Epithelial cell of proximal tubule (primary cell): Measurements from ENCODE around the gene LRRC4C. TPM values are rescaled to one million over a fixed set of nuclear protein-coding genes. Genes with fewer than 3 reads are reported as not detected.

ENCODE experiments used
- DNase-seq: peaks from one replicate; pipeline ENCODE4 v3.0.0-alpha.2; 2011; ENCODE audit warnings: low read depth
- H3K4me3 ChIP-seq: 2 replicates; pipeline ENCODE4 v1.5.1; 2011; ENCODE audit warnings: low read depth, mild to moderate bottlenecking, low read length
- CTCF ChIP-seq: conservative IDR thresholded peaks from 2 replicates; pipeline ENCODE4 v1.5.1; 2012; ENCODE audit warnings: low read depth, mild to moderate bottlenecking, low read length
- total RNA-seq: library from RNA; depleted of rRNA; stranded (reverse); fragments of >200 nt; gene quantifications from 2 replicates; pipeline ENCODE4 v1.2.3, GENCODE V29; 2015

LRRC4C gene
- total RNA-seq, 1 donor from 2014 or later: 0.12 TPM

GRCh38 chr11:40384991-40385390, 1074.5 kb downstream of the LRRC4C start:
- TF ChIP-seq CTCF: no peak

GRCh38 chr11:40381481-40381880, 1078.0 kb downstream of the LRRC4C start:
- no peak overlapping the region for H3K4me3 ChIP-seq
- TF ChIP-seq CTCF: no peak
- DNase-seq: no peak

More at GRCh38 chr11:40384991-40385390, 1074.5 kb downstream of the LRRC4C start:
- no peak for DNase-seq
- H3K4me3 ChIP-seq: no peak overlapping the region

- TF ChIP-seq CTCF: no peak
- no peak overlapping the region for H3K4me3 ChIP-seq
- DNase-seq: no peak
Measured at GRCh38 chr11:40380835-40381234, 1078.6 kb downstream of the LRRC4C start.

- no peak overlapping the region for H3K4me3 ChIP-seq
- no peak for TF ChIP-seq CTCF
- no peak for DNase-seq
Measured at GRCh38 chr11:40376331-40376730, 1083.1 kb downstream of the LRRC4C start.

GRCh38 chr11:40370821-40371616, 1088.4 kb downstream of the LRRC4C start:
- no peak for DNase-seq
- no peak overlapping the region for H3K4me3 ChIP-seq
- TF ChIP-seq CTCF: no peak

GRCh38 chr11:40360206-40360798, 1099.2 kb downstream of the LRRC4C start:
- no peak overlapping the region for H3K4me3 ChIP-seq
- DNase-seq: no peak

More at GRCh38 chr11:40360206-40360798, 1099.2 kb downstream of the LRRC4C start:
- TF ChIP-seq CTCF: no peak
